ENCODE measurements around the gene CCDC8. TPM values are rescaled to one million over a fixed set of nuclear protein-coding genes. Genes with fewer than 3 reads are reported as not detected.
"Not testable (repeated sequence)": the region's sequence is repeated elsewhere in the genome, so short reads cannot be mapped to it uniquely, and the experiment has no call there.

The CCDC8 gene
- total and polyA plus RNA-seq, 9 of the 15 experiments (the other 6 are each of a cell fraction or from before 2014, with no cell fraction given), result 0.68 to 30.8 (median 15.6) TPM

DNA sequence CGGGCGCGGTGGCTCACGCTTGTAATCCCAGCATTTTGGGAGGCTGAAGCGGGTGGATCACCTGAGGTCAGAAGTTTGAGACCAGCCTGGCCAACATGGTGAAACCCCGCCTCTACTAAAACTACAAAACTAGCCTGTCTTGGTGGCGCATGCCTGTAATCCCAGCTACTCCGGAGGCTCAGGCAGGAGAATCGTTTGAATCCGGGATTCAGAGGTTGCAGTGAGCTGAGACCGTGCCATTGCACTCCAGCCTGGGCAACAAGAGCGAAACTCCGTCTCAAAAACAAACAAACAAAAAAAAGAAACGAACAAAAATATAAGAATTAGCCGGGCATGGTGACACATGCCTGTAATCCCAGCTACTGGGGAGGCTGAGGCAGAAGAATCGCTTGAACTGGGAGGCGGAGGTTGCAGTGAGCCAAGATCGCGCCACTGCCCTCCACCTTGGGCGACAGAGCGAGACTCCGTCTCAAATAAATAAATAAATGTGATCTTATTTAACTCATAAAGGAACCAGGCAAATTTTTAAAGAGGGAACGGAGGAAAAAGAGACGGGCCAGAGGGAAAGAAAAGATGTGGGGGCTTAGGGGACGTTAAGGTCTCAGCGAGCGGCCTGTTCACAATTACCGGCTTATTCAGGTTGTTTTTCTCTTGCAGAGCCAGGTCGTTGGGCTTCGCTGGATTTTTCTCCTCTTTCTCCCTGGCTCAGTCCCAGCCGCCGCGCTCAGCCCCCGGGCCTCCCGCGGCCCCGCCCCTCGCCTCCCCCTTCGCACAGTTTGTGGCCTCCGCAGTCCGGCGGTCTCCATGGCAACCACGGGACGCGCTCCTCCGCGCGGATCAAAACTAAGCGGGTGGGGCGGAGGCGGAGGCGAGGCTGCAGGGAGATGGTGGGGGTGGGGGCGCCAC is 2.7 kb upstream of the CCDC8 start (continued):
- TF ChIP-seq, protein P1, sequence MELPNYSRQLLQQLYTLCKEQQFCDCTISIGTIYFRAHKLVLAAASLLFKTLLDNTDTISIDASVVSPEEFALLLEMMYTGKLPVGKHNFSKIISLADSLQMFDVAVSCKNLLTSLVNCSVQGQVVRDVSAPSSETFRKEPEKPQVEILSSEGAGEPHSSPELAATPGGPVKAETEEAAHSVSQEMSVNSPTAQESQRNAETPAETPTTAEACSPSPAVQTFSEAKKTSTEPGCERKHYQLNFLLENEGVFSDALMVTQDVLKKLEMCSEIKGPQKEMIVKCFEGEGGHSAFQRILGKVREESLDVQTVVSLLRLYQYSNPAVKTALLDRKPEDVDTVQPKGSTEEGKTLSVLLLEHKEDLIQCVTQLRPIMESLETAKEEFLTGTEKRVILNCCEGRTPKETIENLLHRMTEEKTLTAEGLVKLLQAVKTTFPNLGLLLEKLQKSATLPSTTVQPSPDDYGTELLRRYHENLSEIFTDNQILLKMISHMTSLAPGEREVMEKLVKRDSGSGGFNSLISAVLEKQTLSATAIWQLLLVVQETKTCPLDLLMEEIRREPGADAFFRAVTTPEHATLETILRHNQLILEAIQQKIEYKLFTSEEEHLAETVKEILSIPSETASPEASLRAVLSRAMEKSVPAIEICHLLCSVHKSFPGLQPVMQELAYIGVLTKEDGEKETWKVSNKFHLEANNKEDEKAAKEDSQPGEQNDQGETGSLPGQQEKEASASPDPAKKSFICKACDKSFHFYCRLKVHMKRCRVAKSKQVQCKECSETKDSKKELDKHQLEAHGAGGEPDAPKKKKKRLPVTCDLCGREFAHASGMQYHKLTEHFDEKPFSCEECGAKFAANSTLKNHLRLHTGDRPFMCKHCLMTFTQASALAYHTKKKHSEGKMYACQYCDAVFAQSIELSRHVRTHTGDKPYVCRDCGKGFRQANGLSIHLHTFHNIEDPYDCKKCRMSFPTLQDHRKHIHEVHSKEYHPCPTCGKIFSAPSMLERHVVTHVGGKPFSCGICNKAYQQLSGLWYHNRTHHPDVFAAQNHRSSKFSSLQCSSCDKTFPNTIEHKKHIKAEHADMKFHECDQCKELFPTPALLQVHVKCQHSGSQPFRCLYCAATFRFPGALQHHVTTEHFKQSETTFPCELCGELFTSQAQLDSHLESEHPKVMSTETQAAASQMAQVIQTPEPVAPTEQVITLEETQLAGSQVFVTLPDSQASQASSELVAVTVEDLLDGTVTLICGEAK (IDR thresholded peaks at IDR 0.05), result peak; percentile 68; the same call in 1 of the 2 replicates
- TF ChIP-seq, protein P1 (CRISPR knock-in tag; IDR thresholded peaks at IDR 0.05), result not testable (repeated sequence)
- TF ChIP-seq TFAP4 (CRISPR knock-in tag; IDR thresholded peaks at IDR 0.05; ENCODE audit: borderline replicate concordance), result peak; percentile 63; the same call in 1 of the 2 replicates
